ENCODE measurements around the gene HCFC1R1.

HCFC1R1 gene

GRCh38 chr16:3000540-3000939, 23.2 kb downstream of the HCFC1R1 start:
- DNase-seq (no peak), ATAC-seq (ENCODE audit: insufficient read depth, low read depth) (no peak)
- no peak overlapping the region for H3K27ac ChIP-seq (ENCODE audit: low read length)
- no peaks in the 10 kb centered on the region for H3K36me3 ChIP-seq (ENCODE audit: insufficient read depth, low read length)
- H3K9me3 ChIP-seq (ENCODE audit: insufficient read depth, low read length, severe bottlenecking), result no peaks in the 10 kb centered on the region
- H3K4me1 ChIP-seq (ENCODE audit: insufficient read depth, low read length), result peaks cover 13% of the 10 kb centered on the region
- H3K9ac ChIP-seq (ENCODE audit: low read depth, low read length), result no peak overlapping the region
- no peak overlapping the region for H3K4me2 ChIP-seq (ENCODE audit: insufficient read depth, low read length)
- H3K27me3 ChIP-seq (ENCODE audit: insufficient read depth, low read length, poor library complexity), result no peaks in the 10 kb centered on the region
- H3K4me3 ChIP-seq (ENCODE audit: low read depth in 1 of 2, low read length in 2 of 2), result no peak overlapping the region
- H2AFZ ChIP-seq (ENCODE audit: low read depth, low read length), result no peak overlapping the region
- H4K20me1 ChIP-seq (ENCODE audit: insufficient read depth, low read length), result no peaks in the 10 kb centered on the region
- TF ChIP-seq CTCF (IDR thresholded peaks at IDR 0.05; ENCODE audit: borderline replicate concordance, extremely low read depth, low read length, poor library complexity, severe bottlenecking), result no peak
- no peaks in the 10 kb centered on the region for H3K79me2 ChIP-seq (ENCODE audit: insufficient read depth, low read length)

- H3K79me2 ChIP-seq (ENCODE audit: insufficient read depth, low read length), result no peaks in the 10 kb centered on the region
- no peak overlapping the region for H3K4me2 ChIP-seq (ENCODE audit: insufficient read depth, low read length)
- no peak overlapping the region for H3K4me3 ChIP-seq (ENCODE audit: low read depth in 1 of 2, low read length in 2 of 2)
- no peak overlapping the region for H3K27ac ChIP-seq (ENCODE audit: low read length)
- no peaks in the 10 kb centered on the region for H3K27me3 ChIP-seq (ENCODE audit: insufficient read depth, low read length, poor library complexity)
- no peak overlapping the region for H2AFZ ChIP-seq (ENCODE audit: low read depth, low read length)
- H3K9me3 ChIP-seq (ENCODE audit: insufficient read depth, low read length, severe bottlenecking), result no peaks in the 10 kb centered on the region
- no peak for DNase-seq
- H3K4me1 ChIP-seq (ENCODE audit: insufficient read depth, low read length), result peaks cover 11% of the 10 kb centered on the region
- H3K36me3 ChIP-seq (ENCODE audit: insufficient read depth, low read length), result no peaks in the 10 kb centered on the region
- no peaks in the 10 kb centered on the region for H4K20me1 ChIP-seq (ENCODE audit: insufficient read depth, low read length)
- TF ChIP-seq EZH2 (IDR thresholded peaks at IDR 0.05; ENCODE audit: borderline replicate concordance, low read depth, low read length, severe bottlenecking) (no peak), CTCF (IDR thresholded peaks at IDR 0.05; ENCODE audit: borderline replicate concordance, extremely low read depth, low read length, poor library complexity, severe bottlenecking) (no peak)
- H3K9ac ChIP-seq (ENCODE audit: low read depth, low read length), result no peak overlapping the region
- ATAC-seq (ENCODE audit: insufficient read depth, low read depth), result no peak
Measured at GRCh38 chr16:2999929-3000328, 23.8 kb downstream of the HCFC1R1 start.

- no peak overlapping the region for H3K9ac ChIP-seq (ENCODE audit: low read depth, low read length)
- no peaks in the 10 kb centered on the region for H3K36me3 ChIP-seq (ENCODE audit: insufficient read depth, low read length)
- H3K79me2 ChIP-seq (ENCODE audit: insufficient read depth, low read length), result no peaks in the 10 kb centered on the region
- H3K27ac ChIP-seq (ENCODE audit: low read length), result no peak overlapping the region
- TF ChIP-seq EZH2 (IDR thresholded peaks at IDR 0.05; ENCODE audit: borderline replicate concordance, low read depth, low read length, severe bottlenecking), result no peak
- no peaks in the 10 kb centered on the region for H3K27me3 ChIP-seq (ENCODE audit: insufficient read depth, low read length, poor library complexity)
- no peak for ATAC-seq (ENCODE audit: insufficient read depth, low read depth)
- H4K20me1 ChIP-seq (ENCODE audit: insufficient read depth, low read length), result peaks cover 4% of the 10 kb centered on the region; the same call in 1 of the 2 replicates
- no peak overlapping the region for H2AFZ ChIP-seq (ENCODE audit: low read depth, low read length)
- no peaks in the 10 kb centered on the region for H3K4me1 ChIP-seq (ENCODE audit: insufficient read depth, low read length)
- H3K9me3 ChIP-seq (ENCODE audit: insufficient read depth, low read length, severe bottlenecking), result no peaks in the 10 kb centered on the region
- no peak overlapping the region for H3K4me3 ChIP-seq (ENCODE audit: low read depth in 1 of 2, low read length in 2 of 2)
- H3K4me2 ChIP-seq (ENCODE audit: insufficient read depth, low read length), result no peak overlapping the region
- no peak for DNase-seq
Measured at GRCh38 chr16:2996298-2996697, 27.4 kb downstream of the HCFC1R1 start.

- DNase-seq, result no peak
Measured at GRCh38 chr16:2992383-2993081, 31.2 kb downstream of the HCFC1R1 start.

More at GRCh38 chr16:2992383-2993081, 31.2 kb downstream of the HCFC1R1 start:
- H3K9me3 ChIP-seq (ENCODE audit: insufficient read depth, low read length, severe bottlenecking), result no peaks in the 10 kb centered on the region
- peaks cover 4% of the 10 kb centered on the region; the same call in 1 of the 2 replicates for H4K20me1 ChIP-seq (ENCODE audit: insufficient read depth, low read length)
- no peak overlapping the region for H3K4me2 ChIP-seq (ENCODE audit: insufficient read depth, low read length)
- H3K4me1 ChIP-seq (ENCODE audit: insufficient read depth, low read length), result no peaks in the 10 kb centered on the region
- no peak overlapping the region for H3K4me3 ChIP-seq (ENCODE audit: low read depth in 1 of 2, low read length in 2 of 2)
- H3K27ac ChIP-seq (ENCODE audit: low read length), result no peak overlapping the region
- ATAC-seq (ENCODE audit: insufficient read depth, low read depth), result no peak
- H3K79me2 ChIP-seq (ENCODE audit: insufficient read depth, low read length), result no peaks in the 10 kb centered on the region
- no peak for TF ChIP-seq EZH2 (IDR thresholded peaks at IDR 0.05; ENCODE audit: borderline replicate concordance, low read depth, low read length, severe bottlenecking)
- no peaks in the 10 kb centered on the region for H3K27me3 ChIP-seq (ENCODE audit: insufficient read depth, low read length, poor library complexity)
- no peak overlapping the region for H2AFZ ChIP-seq (ENCODE audit: low read depth, low read length)
- H3K36me3 ChIP-seq (ENCODE audit: insufficient read depth, low read length), result no peaks in the 10 kb centered on the region
- no peak overlapping the region for H3K9ac ChIP-seq (ENCODE audit: low read depth, low read length)
